Adipocyte (in vitro differentiated cells): ENCODE measurements around the gene TP63.
A peak's percentile ranks its signal among the peaks of the same experiment; 100 is the strongest.
"Not testable (repeated sequence)": the region's sequence is repeated elsewhere in the genome, so short reads cannot be mapped to it uniquely, and the experiment has no call there.

ENCODE experiments used
- DNase-seq: peaks from one replicate; pipeline ENCODE4 v3.0.0-alpha.2; 2015; ENCODE audit warnings: low read depth
- H3K27me3 ChIP-seq: replicated peaks from 2 replicates; pipeline ENCODE4 v1.7.0; 2013; ENCODE audit warnings: mild to moderate bottlenecking, low read length, moderate library complexity; ENCODE audit not compliant: control insufficient read depth, insufficient read depth
- H3K36me3 ChIP-seq: 2 replicates; pipeline ENCODE4 v1.7.0; 2013; ENCODE audit warnings: low read length, mild to moderate bottlenecking, moderate library complexity; ENCODE audit not compliant: control insufficient read depth, insufficient read depth, severe bottlenecking
- H3K4me1 ChIP-seq: 2 replicates; pipeline ENCODE4 v1.7.0; 2013; ENCODE audit warnings: mild to moderate bottlenecking, low read length, moderate library complexity; ENCODE audit not compliant: control insufficient read depth, insufficient read depth
- H3K4me3 ChIP-seq: 2 replicates; pipeline ENCODE4 v1.7.0; 2013; ENCODE audit warnings: mild to moderate bottlenecking, low read length, moderate library complexity
- H3K9ac ChIP-seq: 2 replicates; pipeline ENCODE4 v1.7.0; 2013; ENCODE audit warnings: mild to moderate bottlenecking, low read length, moderate library complexity
- H3K9me3 ChIP-seq: 2 replicates; pipeline ENCODE4 v1.7.0; 2013; ENCODE audit warnings: mild to moderate bottlenecking, low read length, moderate library complexity; ENCODE audit not compliant: control insufficient read depth

TP63 gene

GRCh38 chr3:189597918-189598317 lies 33.3 kb upstream of the TP63 start:
- no peak for DNase-seq
- Histone ChIP-seq H3K27me3 (no peaks in the 10 kb centered on the region), H3K4me3 (no peak overlapping the region), H3K4me1 (peaks cover 9% of the 10 kb centered on the region), H3K9me3 (no peaks in the 10 kb centered on the region), H3K9ac (no peak overlapping the region), H3K36me3 (no peaks in the 10 kb centered on the region)

- Histone ChIP-seq H3K9ac (no peak overlapping the region), H3K4me1 (peaks cover 2% of the 10 kb centered on the region), H3K4me3 (no peak overlapping the region), H3K36me3 (no peaks in the 10 kb centered on the region), H3K27me3 (no peaks in the 10 kb centered on the region), H3K9me3 (no peaks in the 10 kb centered on the region)
- DNase-seq = no peak
These were observed 32.5 kb upstream of the TP63 start for GRCh38 chr3:189598530-189599225.

GRCh38 chr3:189602471-189602870 lies 28.7 kb upstream of the TP63 start:
- peaks cover 5% of the 10 kb centered on the region for H3K9me3 ChIP-seq
- no peaks in the 10 kb centered on the region for H3K36me3 ChIP-seq
- no peaks in the 10 kb centered on the region for H3K4me1 ChIP-seq
- no peaks in the 10 kb centered on the region for H3K27me3 ChIP-seq
- no peak overlapping the region for H3K9ac ChIP-seq
- DNase-seq = no peak
- no peak overlapping the region for H3K4me3 ChIP-seq

GRCh38 chr3:189605717-189606116 lies 25.5 kb upstream of the TP63 start:
- no peaks in the 10 kb centered on the region for H3K4me1 ChIP-seq
- no peaks in the 10 kb centered on the region for H3K36me3 ChIP-seq
- H3K27me3 ChIP-seq = no peaks in the 10 kb centered on the region
- no peak for DNase-seq
- H3K4me3 ChIP-seq = no peak overlapping the region
- H3K9me3 ChIP-seq = peaks cover 13% of the 10 kb centered on the region
- no peak overlapping the region for H3K9ac ChIP-seq

- H3K9me3 ChIP-seq = peaks cover 23% of the 10 kb centered on the region
- no peak overlapping the region for H3K9ac ChIP-seq
- H3K36me3 ChIP-seq = no peaks in the 10 kb centered on the region
- H3K4me3 ChIP-seq = no peak overlapping the region
- DNase-seq = no peak
- H3K4me1 ChIP-seq = no peaks in the 10 kb centered on the region
- no peaks in the 10 kb centered on the region for H3K27me3 ChIP-seq
These were observed 24.4 kb upstream of the TP63 start for GRCh38 chr3:189606774-189607173.

GRCh38 chr3:189612641-189613040 lies 18.5 kb upstream of the TP63 start:
- not testable (repeated sequence) for H3K4me3 ChIP-seq, H3K27me3 ChIP-seq, H3K4me1 ChIP-seq, DNase-seq, H3K9ac ChIP-seq, H3K36me3 ChIP-seq
- peaks cover 18% of the 10 kb centered on the region for H3K9me3 ChIP-seq

GRCh38 chr3:189613122-189613521 lies 18.1 kb upstream of the TP63 start:
- DNase-seq = no peak
- no peak overlapping the region for H3K4me3 ChIP-seq
- no peaks in the 10 kb centered on the region for H3K4me1 ChIP-seq
- no peak overlapping the region for H3K9ac ChIP-seq
- H3K36me3 ChIP-seq = no peaks in the 10 kb centered on the region
- H3K9me3 ChIP-seq = peaks cover 18% of the 10 kb centered on the region
- no peaks in the 10 kb centered on the region for H3K27me3 ChIP-seq

- Histone ChIP-seq H3K4me1 (no peaks in the 10 kb centered on the region), H3K27me3 (no peaks in the 10 kb centered on the region), H3K4me3 (no peak overlapping the region), H3K9ac (no peak overlapping the region), H3K9me3 (no peaks in the 10 kb centered on the region), H3K36me3 (no peaks in the 10 kb centered on the region)
- DNase-seq = no peak
These were observed 9.1 kb upstream of the TP63 start for GRCh38 chr3:189621948-189622603.

GRCh38 chr3:189622629-189623028 lies 8.6 kb upstream of the TP63 start:
- Histone ChIP-seq H3K9ac (no peak overlapping the region), H3K9me3 (no peaks in the 10 kb centered on the region), H3K36me3 (no peaks in the 10 kb centered on the region), H3K27me3 (no peaks in the 10 kb centered on the region), H3K4me1 (no peaks in the 10 kb centered on the region), H3K4me3 (no peak overlapping the region)
- DNase-seq = no peak

- Histone ChIP-seq H3K36me3 (no peaks in the 10 kb centered on the region), H3K27me3 (no peaks in the 10 kb centered on the region), H3K9me3 (no peaks in the 10 kb centered on the region), H3K4me3 (no peak overlapping the region), H3K9ac (no peak overlapping the region), H3K4me1 (no peaks in the 10 kb centered on the region)
- no peak for DNase-seq
These were observed 7.1 kb upstream of the TP63 start for GRCh38 chr3:189624130-189624529.

- Histone ChIP-seq H3K4me1 (peaks cover 7% of the 10 kb centered on the region), H3K36me3 (no peaks in the 10 kb centered on the region), H3K9ac (no peak overlapping the region), H3K27me3 (no peaks in the 10 kb centered on the region), H3K4me3 (no peak overlapping the region), H3K9me3 (no peaks in the 10 kb centered on the region)
- peak; percentile 9 for DNase-seq
These were observed 6.1 kb upstream of the TP63 start for GRCh38 chr3:189625071-189625470.

GRCh38 chr3:189625572-189625971 lies 5.6 kb upstream of the TP63 start:
- H3K27me3 ChIP-seq = no peaks in the 10 kb centered on the region
- DNase-seq = no peak
- no peaks in the 10 kb centered on the region for H3K36me3 ChIP-seq

More at GRCh38 chr3:189625572-189625971, 5.6 kb upstream of the TP63 start:
- Histone ChIP-seq H3K4me1 (peaks cover 12% of the 10 kb centered on the region), H3K9me3 (no peaks in the 10 kb centered on the region), H3K9ac (no peak overlapping the region), H3K4me3 (no peak overlapping the region)
